HG02970 (cell line): ENCODE data around the gene FREM2.

ENCODE experiments used
- ATAC-seq: cut with Tn5 transposase; IDR thresholded peaks from one replicate; pipeline ENCODE4 v1.9.1; 2021; ENCODE audit warnings: mild to moderate bottlenecking, moderate library complexity, moderate number of reproducible peaks; ENCODE audit not compliant: unreplicated experiment, low FRiP score

FREM2 gene

GRCh38 chr13:38819053-38819452 is 132.2 kb downstream of the FREM2 start:
- ATAC-seq = no peak

GRCh38 chr13:38819596-38819995 is 132.7 kb downstream of the FREM2 start:
- no peak for ATAC-seq

GRCh38 chr13:38821770-38822551 is 135.1 kb downstream of the FREM2 start:
- no peak for ATAC-seq

GRCh38 chr13:38824342-38824741 is 137.5 kb downstream of the FREM2 start:
- no peak for ATAC-seq

GRCh38 chr13:38826182-38826813 is 139.4 kb downstream of the FREM2 start:
- ATAC-seq = no peak

GRCh38 chr13:38830442-38831045 is 143.7 kb downstream of the FREM2 start:
- no peak for ATAC-seq

GRCh38 chr13:38844581-38844980 is 157.7 kb downstream of the FREM2 start:
- ATAC-seq = no peak

GRCh38 chr13:38848360-38848759 is 161.5 kb downstream of the FREM2 start:
- no peak for ATAC-seq

GRCh38 chr13:38849315-38849714 is 162.4 kb downstream of the FREM2 start:
- no peak for ATAC-seq

- ATAC-seq = no peak
Measured at GRCh38 chr13:38850868-38851626, 164.2 kb downstream of the FREM2 start.

GRCh38 chr13:38854226-38854625 is 167.3 kb downstream of the FREM2 start:
- no peak for ATAC-seq

- no peak for ATAC-seq
Measured at GRCh38 chr13:38856065-38856464, 169.2 kb downstream of the FREM2 start.

- no peak for ATAC-seq
Measured at GRCh38 chr13:38862443-38862842, 175.6 kb downstream of the FREM2 start.

GRCh38 chr13:38863536-38863935 is 176.7 kb downstream of the FREM2 start:
- ATAC-seq = no peak

- ATAC-seq = no peak
Measured at GRCh38 chr13:38866649-38867048, 179.8 kb downstream of the FREM2 start.

- ATAC-seq = no peak
Measured at GRCh38 chr13:38868399-38868798, 181.5 kb downstream of the FREM2 start.

- ATAC-seq = no peak
Measured at GRCh38 chr13:38868870-38869269, 182.0 kb downstream of the FREM2 start.

- no peak for ATAC-seq
Measured at GRCh38 chr13:38871275-38871674, 184.4 kb downstream of the FREM2 start.

GRCh38 chr13:38872693-38873092 is 185.8 kb downstream of the FREM2 start:
- no peak for ATAC-seq

GRCh38 chr13:38875186-38875875 is 188.5 kb downstream of the FREM2 start:
- ATAC-seq = no peak
